ENCODE results near the gene CACNA1B.
A peak's percentile ranks its signal among the peaks of the same experiment; 100 is the strongest.

CACNA1B gene

GRCh38 chr9:138025908-138026307, 148.3 kb downstream of the CACNA1B start:
- H2BK120ac ChIP-seq (ENCODE audit: low read depth, low read length): no peak overlapping the region
- no peak overlapping the region for H3K18ac ChIP-seq (ENCODE audit: low read length)
- H4K8ac ChIP-seq (ENCODE audit: low read depth, low read length): no peak overlapping the region
- no peak overlapping the region for H2AK5ac ChIP-seq (ENCODE audit: low read length)
- H3K79me2 ChIP-seq (ENCODE audit: control insufficient read depth, insufficient read depth, low read length): no peaks in the 10 kb centered on the region
- H3K4me2 ChIP-seq (ENCODE audit: low read length): no peak overlapping the region
- H3K23ac ChIP-seq (ENCODE audit: low read length): no peak overlapping the region
- no peak overlapping the region for H2BK5ac ChIP-seq (ENCODE audit: low read length)
- H3K36me3 ChIP-seq (ENCODE audit: control insufficient read depth, insufficient read depth, low read length): no peaks in the 10 kb centered on the region
- H3K4me3 ChIP-seq (ENCODE audit: low read length): no peak overlapping the region
- H3K56ac ChIP-seq (ENCODE audit: low read length): no peak overlapping the region
- H3K79me1 ChIP-seq (ENCODE audit: low read length): no peaks in the 10 kb centered on the region
- no peaks in the 10 kb centered on the region for H3K27me3 ChIP-seq (ENCODE audit: insufficient read depth, low read length, poor library complexity)
- no CpG with 5 or more reads among the region's 7 CpGs for WGBS (ENCODE audit: extremely low coverage, insufficient coverage, low lambda C conversion rate)
- no peak overlapping the region for H4K5ac ChIP-seq (ENCODE audit: low read length)
- no peak overlapping the region for H2BK15ac ChIP-seq (replicated peaks; ENCODE audit: low read depth)
- no peaks in the 10 kb centered on the region for H3K4me1 ChIP-seq (ENCODE audit: control insufficient read depth, low read depth, low read length)
- H3K4ac ChIP-seq (ENCODE audit: low read depth, low read length): no peak overlapping the region
- no peak for DNase-seq
- H3K9ac ChIP-seq (ENCODE audit: low read length): no peak overlapping the region
- H3K27ac ChIP-seq (ENCODE audit: low read depth, low read length): no peak overlapping the region

- DNase-seq: no peak
- H3K56ac ChIP-seq (ENCODE audit: low read length): no peak overlapping the region
- no peak overlapping the region for H3K27ac ChIP-seq (ENCODE audit: low read depth, low read length)
- no peak overlapping the region for H4K8ac ChIP-seq (ENCODE audit: low read depth, low read length)
- no peaks in the 10 kb centered on the region for H3K79me1 ChIP-seq (ENCODE audit: low read length)
- H2AK5ac ChIP-seq (ENCODE audit: low read length): no peak overlapping the region
- H3K27me3 ChIP-seq (ENCODE audit: insufficient read depth, low read length, poor library complexity): no peaks in the 10 kb centered on the region
- no peak overlapping the region for H3K18ac ChIP-seq (ENCODE audit: low read length)
- H2BK5ac ChIP-seq (ENCODE audit: low read length): no peak overlapping the region
- no peak overlapping the region for H3K9ac ChIP-seq (ENCODE audit: low read length)
- H3K36me3 ChIP-seq (ENCODE audit: control insufficient read depth, insufficient read depth, low read length): no peaks in the 10 kb centered on the region
- H3K4ac ChIP-seq (ENCODE audit: low read depth, low read length): no peak overlapping the region
- no peaks in the 10 kb centered on the region for H3K4me1 ChIP-seq (ENCODE audit: control insufficient read depth, low read depth, low read length)
- no peaks in the 10 kb centered on the region for H3K79me2 ChIP-seq (ENCODE audit: control insufficient read depth, insufficient read depth, low read length)
- no peak overlapping the region for H2BK15ac ChIP-seq (replicated peaks; ENCODE audit: low read depth)
- H4K5ac ChIP-seq (ENCODE audit: low read length): no peak overlapping the region
- H2BK120ac ChIP-seq (ENCODE audit: low read depth, low read length): no peak overlapping the region
- no CpG with 5 or more reads among the region's 1 CpG for WGBS (ENCODE audit: extremely low coverage, insufficient coverage, low lambda C conversion rate)
- no peak overlapping the region for H3K4me3 ChIP-seq (ENCODE audit: low read length)
- no peak overlapping the region for H3K4me2 ChIP-seq (ENCODE audit: low read length)
- no peak overlapping the region for H3K23ac ChIP-seq (ENCODE audit: low read length)
These were observed 151.0 kb downstream of the CACNA1B start for GRCh38 chr9:138028596-138028995.

GRCh38 chr9:138031186-138031585, 153.6 kb downstream of the CACNA1B start:
- Histone ChIP-seq H2BK5ac (ENCODE audit: low read length) (no peak overlapping the region), H2AK5ac (ENCODE audit: low read length) (no peak overlapping the region), H4K5ac (ENCODE audit: low read length) (no peak overlapping the region), H3K79me2 (ENCODE audit: control insufficient read depth, insufficient read depth, low read length) (no peaks in the 10 kb centered on the region), H2BK15ac (replicated peaks; ENCODE audit: low read depth) (no peak overlapping the region), H2BK120ac (ENCODE audit: low read depth, low read length) (no peak overlapping the region), H3K4me2 (ENCODE audit: low read length) (no peak overlapping the region), H3K4me1 (ENCODE audit: control insufficient read depth, low read depth, low read length) (no peaks in the 10 kb centered on the region), H3K56ac (ENCODE audit: low read length) (no peak overlapping the region), H3K18ac (ENCODE audit: low read length) (no peak overlapping the region), H3K9ac (ENCODE audit: low read length) (no peak overlapping the region), H3K4ac (ENCODE audit: low read depth, low read length) (no peak overlapping the region), H3K27ac (ENCODE audit: low read depth, low read length) (no peak overlapping the region), H3K79me1 (ENCODE audit: low read length) (no peaks in the 10 kb centered on the region), H3K23ac (ENCODE audit: low read length) (no peak overlapping the region), H3K4me3 (ENCODE audit: low read length) (no peak overlapping the region), H4K8ac (ENCODE audit: low read depth, low read length) (no peak overlapping the region), H3K27me3 (ENCODE audit: insufficient read depth, low read length, poor library complexity) (no peaks in the 10 kb centered on the region), H3K36me3 (ENCODE audit: control insufficient read depth, insufficient read depth, low read length) (no peaks in the 10 kb centered on the region)
- WGBS (ENCODE audit: extremely low coverage, insufficient coverage, low lambda C conversion rate): no CpG with 5 or more reads among the region's 3 CpGs
- DNase-seq: no peak

GRCh38 chr9:138033950-138034349, 156.4 kb downstream of the CACNA1B start:
- no peak overlapping the region for H2BK5ac ChIP-seq (ENCODE audit: low read length)
- H4K5ac ChIP-seq (ENCODE audit: low read length): no peak overlapping the region
- no peak overlapping the region for H3K18ac ChIP-seq (ENCODE audit: low read length)
- H2BK15ac ChIP-seq (replicated peaks; ENCODE audit: low read depth): no peak overlapping the region
- no peak overlapping the region for H2AK5ac ChIP-seq (ENCODE audit: low read length)
- H3K27ac ChIP-seq (ENCODE audit: low read depth, low read length): peak overlapping the region; percentile 49
- no CpG with 5 or more reads among the region's 4 CpGs for WGBS (ENCODE audit: extremely low coverage, insufficient coverage, low lambda C conversion rate)
- no peak overlapping the region for H3K23ac ChIP-seq (ENCODE audit: low read length)
- peak; percentile 90 for DNase-seq
- no peak overlapping the region for H3K9ac ChIP-seq (ENCODE audit: low read length)
- no peak overlapping the region for H3K56ac ChIP-seq (ENCODE audit: low read length)
- no peak overlapping the region for H2BK120ac ChIP-seq (ENCODE audit: low read depth, low read length)
- H4K8ac ChIP-seq (ENCODE audit: low read depth, low read length): no peak overlapping the region
- no peaks in the 10 kb centered on the region for H3K4me1 ChIP-seq (ENCODE audit: control insufficient read depth, low read depth, low read length)
- no peaks in the 10 kb centered on the region for H3K27me3 ChIP-seq (ENCODE audit: insufficient read depth, low read length, poor library complexity)
- H3K36me3 ChIP-seq (ENCODE audit: control insufficient read depth, insufficient read depth, low read length): no peaks in the 10 kb centered on the region
- H3K4me2 ChIP-seq (ENCODE audit: low read length): no peak overlapping the region
- no peaks in the 10 kb centered on the region for H3K79me1 ChIP-seq (ENCODE audit: low read length)
- H3K4ac ChIP-seq (ENCODE audit: low read depth, low read length): no peak overlapping the region
- H3K4me3 ChIP-seq (ENCODE audit: low read length): no peak overlapping the region
- H3K79me2 ChIP-seq (ENCODE audit: control insufficient read depth, insufficient read depth, low read length): no peaks in the 10 kb centered on the region

GRCh38 chr9:138037140-138037539, 159.6 kb downstream of the CACNA1B start:
- Histone ChIP-seq H2BK15ac (replicated peaks; ENCODE audit: low read depth) (no peak overlapping the region), H2BK5ac (ENCODE audit: low read length) (no peak overlapping the region), H4K5ac (ENCODE audit: low read length) (no peak overlapping the region), H3K79me1 (ENCODE audit: low read length) (no peaks in the 10 kb centered on the region), H4K8ac (ENCODE audit: low read depth, low read length) (no peak overlapping the region), H3K9ac (ENCODE audit: low read length) (no peak overlapping the region), H3K4ac (ENCODE audit: low read depth, low read length) (no peak overlapping the region), H3K56ac (ENCODE audit: low read length) (no peak overlapping the region), H2AK5ac (ENCODE audit: low read length) (no peak overlapping the region), H3K27me3 (ENCODE audit: insufficient read depth, low read length, poor library complexity) (no peaks in the 10 kb centered on the region), H2BK120ac (ENCODE audit: low read depth, low read length) (no peak overlapping the region), H3K4me3 (ENCODE audit: low read length) (no peak overlapping the region), H3K23ac (ENCODE audit: low read length) (no peak overlapping the region), H3K79me2 (ENCODE audit: control insufficient read depth, insufficient read depth, low read length) (no peaks in the 10 kb centered on the region), H3K4me1 (ENCODE audit: control insufficient read depth, low read depth, low read length) (no peaks in the 10 kb centered on the region), H3K4me2 (ENCODE audit: low read length) (no peak overlapping the region), H3K18ac (ENCODE audit: low read length) (no peak overlapping the region), H3K27ac (ENCODE audit: low read depth, low read length) (no peak overlapping the region), H3K36me3 (ENCODE audit: control insufficient read depth, insufficient read depth, low read length) (no peaks in the 10 kb centered on the region)
- no CpG with 5 or more reads among the region's 6 CpGs for WGBS (ENCODE audit: extremely low coverage, insufficient coverage, low lambda C conversion rate)
- DNase-seq: no peak

GRCh38 chr9:138038244-138038671, 160.7 kb downstream of the CACNA1B start:
- Histone ChIP-seq H3K36me3 (ENCODE audit: control insufficient read depth, insufficient read depth, low read length) (no peaks in the 10 kb centered on the region), H4K5ac (ENCODE audit: low read length) (no peak overlapping the region), H3K23ac (ENCODE audit: low read length) (no peak overlapping the region), H3K27ac (ENCODE audit: low read depth, low read length) (no peak overlapping the region), H3K27me3 (ENCODE audit: insufficient read depth, low read length, poor library complexity) (no peaks in the 10 kb centered on the region), H3K9ac (ENCODE audit: low read length) (no peak overlapping the region), H3K56ac (ENCODE audit: low read length) (no peak overlapping the region), H3K4ac (ENCODE audit: low read depth, low read length) (no peak overlapping the region), H3K18ac (ENCODE audit: low read length) (no peak overlapping the region), H2BK15ac (replicated peaks; ENCODE audit: low read depth) (no peak overlapping the region), H3K79me1 (ENCODE audit: low read length) (no peaks in the 10 kb centered on the region), H3K4me1 (ENCODE audit: control insufficient read depth, low read depth, low read length) (no peaks in the 10 kb centered on the region), H3K4me3 (ENCODE audit: low read length) (no peak overlapping the region), H3K79me2 (ENCODE audit: control insufficient read depth, insufficient read depth, low read length) (no peaks in the 10 kb centered on the region), H4K8ac (ENCODE audit: low read depth, low read length) (no peak overlapping the region), H2BK5ac (ENCODE audit: low read length) (no peak overlapping the region), H2AK5ac (ENCODE audit: low read length) (no peak overlapping the region), H2BK120ac (ENCODE audit: low read depth, low read length) (no peak overlapping the region), H3K4me2 (ENCODE audit: low read length) (no peak overlapping the region)
- WGBS (ENCODE audit: extremely low coverage, insufficient coverage, low lambda C conversion rate): no CpG with 5 or more reads among the region's 7 CpGs
- no peak for DNase-seq
